ENCODE data around the gene GZMB.

GRCh38 chr14:24595073-24595808, 38.7 kb downstream of the GZMB start:
- TF ChIP-seq EZH2phosphoT487 (IDR thresholded peaks at IDR 0.05; ENCODE audit: low read depth) (no peak), CTCF (IDR thresholded peaks at IDR 0.05; ENCODE audit: low read depth, low read length) (no peak)

All from OCI-LY3 (cell line).